ENCODE results near the gene NCMAP. TPM values are rescaled to one million over a fixed set of nuclear protein-coding genes. Genes with fewer than 3 reads are reported as not detected.
"Not testable (repeated sequence)": the region's sequence is repeated elsewhere in the genome, so short reads cannot be mapped to it uniquely, and the experiment has no call there.

Gene NCMAP
- total and polyA plus RNA-seq, 4 donors, result 0.25 to 0.81 (median 0.62) TPM; not detected in 1

DNA sequence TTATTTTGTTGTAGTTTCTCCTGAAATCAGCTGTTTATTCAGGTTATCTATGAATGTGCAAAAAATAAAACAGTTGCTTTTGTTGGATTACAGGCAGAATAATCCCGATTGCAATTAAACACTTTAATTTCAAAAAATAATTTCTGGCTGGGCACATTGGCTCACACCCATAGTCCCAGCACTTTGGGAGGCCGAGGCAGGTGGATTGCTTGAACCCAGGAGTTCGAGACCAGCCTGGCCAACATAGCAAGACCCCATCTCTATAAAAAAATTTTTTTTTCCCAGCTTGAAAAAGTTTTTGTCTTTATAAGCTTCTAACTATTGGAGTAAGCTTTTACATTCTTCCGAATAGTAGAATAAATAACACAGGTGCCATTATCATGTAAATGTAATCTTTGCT lies 38.0 kb upstream of the NCMAP start:
- Histone ChIP-seq H3K4me1 (ENCODE audit: control insufficient read depth in 1 of 2, insufficient read depth in 2 of 2, low read length in 2 of 2) (no peaks in the 10 kb centered on the region), H3K9me3 (ENCODE audit: control insufficient read depth, low read length) (no peaks in the 10 kb centered on the region), H3K27me3 (ENCODE audit: control insufficient read depth in 1 of 2, insufficient read depth in 2 of 2, low read length in 1 of 2) (no peaks in the 10 kb centered on the region), H3K27ac (ENCODE audit: low read depth in 1 of 2, low read length in 2 of 2) (no peak overlapping the region), H3K4me3 (ENCODE audit: low read length in 2 of 2) (no peak overlapping the region), H3K36me3 (ENCODE audit: control insufficient read depth in 1 of 2, insufficient read depth in 2 of 2, low read length in 1 of 2) (no peaks in the 10 kb centered on the region)
- ATAC-seq (ENCODE audit: low FRiP score), result no peak
- 77 to 80% methylated on average over 4 of the region's 4 CpGs for WGBS, 2 donors
- DNase-seq, result no peak
- intact Hi-C loops (cut with DNase I), result no loop called here

DNA sequence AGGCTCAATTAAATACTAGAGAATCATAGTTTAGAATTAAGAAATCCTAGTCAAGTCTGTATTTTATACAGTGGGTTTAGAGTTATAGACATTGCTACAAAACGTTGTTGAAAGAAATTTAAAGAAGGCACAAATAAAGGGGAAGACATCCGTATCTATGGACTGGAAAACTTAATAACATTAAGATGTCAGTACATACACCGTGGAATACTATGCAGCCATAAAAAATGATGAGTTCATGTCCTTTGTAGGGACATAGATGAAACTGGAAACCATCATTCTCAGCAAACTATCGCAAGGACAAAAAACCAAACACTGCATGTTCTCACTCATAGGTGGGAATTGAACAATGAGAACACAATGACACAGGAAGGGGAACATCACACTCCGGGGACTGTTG lies 35.6 kb upstream of the NCMAP start:
- H3K4me3 ChIP-seq (ENCODE audit: low read length in 2 of 2); H3K27ac ChIP-seq (ENCODE audit: low read depth in 1 of 2, low read length in 2 of 2); ATAC-seq (ENCODE audit: low FRiP score); DNase-seq; H3K9me3 ChIP-seq (ENCODE audit: control insufficient read depth, low read length); H3K4me1 ChIP-seq (ENCODE audit: control insufficient read depth in 1 of 2, insufficient read depth in 2 of 2, low read length in 2 of 2); H3K36me3 ChIP-seq (ENCODE audit: control insufficient read depth in 1 of 2, insufficient read depth in 2 of 2, low read length in 1 of 2); H3K27me3 ChIP-seq (ENCODE audit: control insufficient read depth in 1 of 2, insufficient read depth in 2 of 2, low read length in 1 of 2); intact Hi-C loops (cut with DNase I): not testable (repeated sequence)
- 96% methylated on average over 5 of the region's 5 CpGs for WGBS, 2 donors

DNA sequence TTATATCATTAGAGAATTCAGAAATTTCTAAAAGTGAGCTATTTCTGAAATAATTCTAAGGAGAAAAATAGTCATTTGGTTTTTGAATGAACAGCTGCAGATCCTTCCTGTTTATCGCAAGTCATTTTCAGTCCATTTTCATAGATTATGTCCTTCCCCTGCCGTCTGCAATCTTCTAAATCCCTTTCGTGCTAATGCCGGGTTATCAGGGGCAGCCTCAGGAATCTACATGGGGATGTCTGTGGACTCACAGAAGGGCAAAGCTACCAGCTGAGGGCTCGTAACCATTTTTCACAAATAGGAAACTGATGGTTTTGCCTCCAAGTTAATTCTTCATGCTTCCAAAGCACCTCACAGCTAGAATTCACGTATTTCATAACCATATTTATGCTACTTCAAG lies 30.3 kb upstream of the NCMAP start:
- intact Hi-C loops (cut with DNase I), result no loop called here
- H3K27me3 ChIP-seq (ENCODE audit: control insufficient read depth in 1 of 2, insufficient read depth in 2 of 2, low read length in 1 of 2), result no peaks in the 10 kb centered on the region
- H3K4me1 ChIP-seq (ENCODE audit: control insufficient read depth in 1 of 2, insufficient read depth in 2 of 2, low read length in 2 of 2), result no peaks in the 10 kb centered on the region
- no peak overlapping the region for H3K27ac ChIP-seq (ENCODE audit: low read depth in 1 of 2, low read length in 2 of 2)
- DNase-seq (no peak), ATAC-seq (ENCODE audit: low FRiP score) (no peak)
- no peaks in the 10 kb centered on the region for H3K9me3 ChIP-seq (ENCODE audit: control insufficient read depth, low read length)
- H3K36me3 ChIP-seq (ENCODE audit: control insufficient read depth in 1 of 2, insufficient read depth in 2 of 2, low read length in 1 of 2), result no peaks in the 10 kb centered on the region
- 88 to 90% methylated on average over 6 of the region's 6 CpGs for WGBS, 2 donors
- no peak overlapping the region for H3K4me3 ChIP-seq (ENCODE audit: low read length in 2 of 2)

DNA sequence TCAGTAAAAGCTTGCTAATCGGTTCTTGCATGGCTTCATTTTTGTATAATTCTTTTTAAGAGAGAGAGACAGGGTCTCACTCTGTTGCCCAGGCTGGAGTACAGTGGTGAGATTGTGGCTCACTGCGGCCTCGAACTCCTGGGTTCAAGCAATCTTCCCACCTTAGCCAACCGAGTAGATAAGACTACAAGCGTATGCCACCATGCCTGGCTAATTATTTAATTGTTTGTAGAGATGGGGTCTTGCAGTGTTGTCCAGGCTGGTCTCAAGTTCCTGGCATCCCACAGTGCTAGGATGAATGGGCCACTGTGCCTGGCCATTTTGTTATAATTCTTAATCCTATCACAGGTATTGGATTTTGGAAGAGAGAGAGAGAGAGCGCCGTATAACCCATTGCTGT lies 29.8 kb upstream of the NCMAP start:
- no peaks in the 10 kb centered on the region for H3K36me3 ChIP-seq (ENCODE audit: control insufficient read depth in 1 of 2, insufficient read depth in 2 of 2, low read length in 1 of 2)

DNA sequence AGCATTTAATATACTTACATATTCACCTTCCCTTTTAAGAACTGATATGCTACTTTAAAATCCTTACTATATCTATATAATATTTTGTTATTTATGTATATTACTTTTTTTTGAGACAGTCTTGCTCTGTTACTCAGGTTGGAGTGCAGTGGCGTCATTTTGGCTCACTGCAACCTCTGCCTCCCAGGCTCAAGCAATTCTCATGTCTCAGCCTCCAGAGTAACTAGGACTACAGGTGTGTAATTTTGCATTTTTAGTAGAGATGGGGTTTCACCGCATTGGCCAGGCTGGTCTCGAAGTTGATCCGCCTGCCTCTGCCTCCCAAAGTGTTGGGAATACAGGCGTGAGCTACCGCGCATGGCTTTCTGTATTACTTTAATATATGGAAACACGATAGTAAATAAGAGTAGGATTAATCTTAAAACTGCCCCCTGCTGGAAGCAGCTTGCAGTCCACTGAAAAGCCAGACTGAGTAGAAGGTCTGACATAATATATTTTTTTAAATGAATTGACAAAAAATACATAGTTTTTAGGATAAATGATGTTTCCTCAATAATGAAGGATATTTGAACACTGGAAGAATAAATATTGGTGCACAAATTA lies 28.8 kb upstream of the NCMAP start:
- Histone ChIP-seq H3K4me3 (ENCODE audit: low read length in 2 of 2) (no peak overlapping the region), H3K27me3 (ENCODE audit: control insufficient read depth in 1 of 2, insufficient read depth in 2 of 2, low read length in 1 of 2) (no peaks in the 10 kb centered on the region), H3K36me3 (ENCODE audit: control insufficient read depth in 1 of 2, insufficient read depth in 2 of 2, low read length in 1 of 2) (no peaks in the 10 kb centered on the region), H3K27ac (ENCODE audit: low read depth in 1 of 2, low read length in 2 of 2) (no peak overlapping the region), H3K4me1 (ENCODE audit: control insufficient read depth in 1 of 2, insufficient read depth in 2 of 2, low read length in 2 of 2) (no peaks in the 10 kb centered on the region), H3K9me3 (ENCODE audit: control insufficient read depth, low read length) (no peaks in the 10 kb centered on the region)
- no peak for ATAC-seq (ENCODE audit: low FRiP score)
- intact Hi-C loops (cut with DNase I), result no loop called here
- WGBS, 2 donors, result 85 to 89% methylated on average over 8 of the region's 8 CpGs
- DNase-seq, result no peak

More for the DNA sequence above, 29.8 kb upstream of the NCMAP start:
- no peak for DNase-seq
- Histone ChIP-seq H3K9me3 (ENCODE audit: control insufficient read depth, low read length) (no peaks in the 10 kb centered on the region), H3K4me3 (ENCODE audit: low read length in 2 of 2) (no peak overlapping the region), H3K27ac (ENCODE audit: low read depth in 1 of 2, low read length in 2 of 2) (no peak overlapping the region), H3K27me3 (ENCODE audit: control insufficient read depth in 1 of 2, insufficient read depth in 2 of 2, low read length in 1 of 2) (no peaks in the 10 kb centered on the region), H3K4me1 (ENCODE audit: control insufficient read depth in 1 of 2, insufficient read depth in 2 of 2, low read length in 2 of 2) (no peaks in the 10 kb centered on the region)
- intact Hi-C loops (cut with DNase I), result no loop called here
- WGBS, 2 donors, result 88 to 89% methylated on average over 7 of the region's 7 CpGs
- ATAC-seq (ENCODE audit: low FRiP score), result no peak

DNA sequence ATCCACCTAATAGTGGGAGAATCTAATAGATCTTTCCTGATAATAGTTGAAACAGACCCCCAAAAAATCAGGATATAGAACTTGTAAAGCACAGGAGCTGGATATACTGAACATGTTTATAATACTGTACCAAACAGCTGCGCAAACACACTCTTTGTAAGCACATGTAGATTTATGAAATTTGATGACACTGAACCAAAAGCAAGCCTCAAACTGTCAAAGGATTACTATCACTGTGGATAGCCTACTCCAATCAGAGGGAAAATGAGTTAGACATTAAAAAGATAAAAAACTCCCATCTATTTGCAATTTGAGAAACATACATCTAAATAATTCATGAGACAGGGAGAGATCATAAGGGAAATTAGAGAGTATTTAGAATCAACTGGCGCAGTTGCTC lies 27.1 kb upstream of the NCMAP start:
- ATAC-seq (ENCODE audit: low FRiP score), result no peak
- H3K9me3 ChIP-seq (ENCODE audit: control insufficient read depth, low read length), result no peaks in the 10 kb centered on the region
- intact Hi-C loops (cut with DNase I), result no loop called here
- no peaks in the 10 kb centered on the region for H3K36me3 ChIP-seq (ENCODE audit: control insufficient read depth in 1 of 2, insufficient read depth in 2 of 2, low read length in 1 of 2)
- H3K27ac ChIP-seq (ENCODE audit: low read depth in 1 of 2, low read length in 2 of 2), result no peak overlapping the region
- WGBS, 2 donors, result 95 to 97% methylated on average over 2 of the region's 2 CpGs
- no peak overlapping the region for H3K4me3 ChIP-seq (ENCODE audit: low read length in 2 of 2)
- no peak for DNase-seq
- no peaks in the 10 kb centered on the region for H3K4me1 ChIP-seq (ENCODE audit: control insufficient read depth in 1 of 2, insufficient read depth in 2 of 2, low read length in 2 of 2)
- no peaks in the 10 kb centered on the region for H3K27me3 ChIP-seq (ENCODE audit: control insufficient read depth in 1 of 2, insufficient read depth in 2 of 2, low read length in 1 of 2)

DNA sequence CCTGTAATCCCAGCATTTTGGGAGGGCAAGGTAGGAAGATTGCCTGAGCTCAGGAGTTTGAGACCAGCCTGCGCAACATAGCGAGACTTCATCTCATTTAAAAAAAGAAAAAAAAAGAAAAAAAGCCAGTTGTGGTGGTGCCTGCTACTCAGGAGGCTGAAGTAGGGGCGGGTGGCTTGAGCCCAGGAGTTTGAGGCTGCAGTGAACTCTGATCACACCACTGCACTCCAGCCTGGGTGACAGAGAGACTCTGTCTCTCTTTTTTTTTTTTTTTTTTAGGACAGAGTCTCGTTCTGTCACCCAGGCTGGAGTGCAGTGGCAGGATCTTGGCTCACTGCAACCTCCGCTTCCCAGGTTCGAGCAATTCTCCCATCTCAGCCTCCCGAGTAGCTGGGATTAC lies 26.6 kb upstream of the NCMAP start:
- WGBS, 2 donors, result 91 to 93% methylated on average over 7 of the region's 7 CpGs
- H3K27me3 ChIP-seq (ENCODE audit: control insufficient read depth in 1 of 2, insufficient read depth in 2 of 2, low read length in 1 of 2); intact Hi-C loops (cut with DNase I); ATAC-seq (ENCODE audit: low FRiP score); H3K4me3 ChIP-seq (ENCODE audit: low read length in 2 of 2); H3K4me1 ChIP-seq (ENCODE audit: control insufficient read depth in 1 of 2, insufficient read depth in 2 of 2, low read length in 2 of 2); DNase-seq; H3K36me3 ChIP-seq (ENCODE audit: control insufficient read depth in 1 of 2, insufficient read depth in 2 of 2, low read length in 1 of 2); H3K9me3 ChIP-seq (ENCODE audit: control insufficient read depth, low read length); H3K27ac ChIP-seq (ENCODE audit: low read depth in 1 of 2, low read length in 2 of 2): not testable (repeated sequence)

DNA sequence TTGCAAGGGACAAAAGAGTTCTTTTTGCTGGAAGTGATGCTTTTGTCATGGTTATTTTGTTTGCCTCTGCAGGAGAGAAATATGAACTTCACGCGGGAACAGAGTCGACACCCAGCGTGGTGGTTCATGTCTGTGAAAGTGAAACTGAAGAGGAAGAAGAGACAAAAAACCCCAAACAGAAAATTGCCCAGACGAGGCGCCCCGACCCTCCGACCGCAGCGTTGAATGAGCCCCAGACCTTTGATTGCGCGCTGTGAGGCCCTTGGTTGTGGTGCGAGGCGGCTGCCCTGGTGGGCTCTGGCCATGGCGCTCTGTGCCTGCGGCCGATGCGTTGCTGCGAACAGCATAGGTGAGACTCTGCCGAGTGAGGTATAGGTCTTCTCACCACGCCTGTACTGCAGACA lies 20.9 kb upstream of the NCMAP start:
- H3K36me3 ChIP-seq (ENCODE audit: control insufficient read depth in 1 of 2, insufficient read depth in 2 of 2, low read length in 1 of 2), result no peaks in the 10 kb centered on the region
- no peaks in the 10 kb centered on the region for H3K4me1 ChIP-seq (ENCODE audit: control insufficient read depth in 1 of 2, insufficient read depth in 2 of 2, low read length in 2 of 2)
- intact Hi-C loops (cut with DNase I), result no loop called here
- DNase-seq (no peak), ATAC-seq (ENCODE audit: low FRiP score) (peak; percentile 29)
- no peaks in the 10 kb centered on the region for H3K27me3 ChIP-seq (ENCODE audit: control insufficient read depth in 1 of 2, insufficient read depth in 2 of 2, low read length in 1 of 2)
- H3K4me3 ChIP-seq (ENCODE audit: low read length in 2 of 2), result no peak overlapping the region
- no peaks in the 10 kb centered on the region for H3K9me3 ChIP-seq (ENCODE audit: control insufficient read depth, low read length)
- no peak overlapping the region for H3K27ac ChIP-seq (ENCODE audit: low read depth in 1 of 2, low read length in 2 of 2)
- WGBS, 2 donors, result 79 to 86% methylated on average over 21 of the region's 21 CpGs

DNA sequence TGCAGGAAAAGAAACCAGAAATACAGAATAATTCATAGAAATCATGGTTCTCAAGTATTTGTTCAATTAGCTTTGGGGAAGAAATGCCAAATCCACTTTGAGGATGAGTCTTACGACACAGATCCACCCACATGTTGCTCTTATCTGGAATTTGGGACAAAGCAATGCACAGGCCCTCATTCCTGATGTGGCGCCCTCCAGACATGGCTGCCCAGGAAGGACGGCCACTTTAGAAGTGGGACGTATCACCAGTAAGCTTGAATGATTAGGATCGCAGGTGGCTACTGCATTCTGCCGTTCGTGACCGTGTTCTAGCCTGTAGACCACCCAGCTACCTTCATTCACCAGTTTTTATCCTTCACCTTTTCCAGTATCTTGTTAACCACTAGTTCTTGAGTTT lies 20.1 kb upstream of the NCMAP start:
- no peak overlapping the region for H3K27ac ChIP-seq (ENCODE audit: low read depth in 1 of 2, low read length in 2 of 2)
- no peaks in the 10 kb centered on the region for H3K27me3 ChIP-seq (ENCODE audit: control insufficient read depth in 1 of 2, insufficient read depth in 2 of 2, low read length in 1 of 2)
- no peaks in the 10 kb centered on the region for H3K36me3 ChIP-seq (ENCODE audit: control insufficient read depth in 1 of 2, insufficient read depth in 2 of 2, low read length in 1 of 2)
- no peak overlapping the region for H3K4me3 ChIP-seq (ENCODE audit: low read length in 2 of 2)
- no peaks in the 10 kb centered on the region for H3K4me1 ChIP-seq (ENCODE audit: control insufficient read depth in 1 of 2, insufficient read depth in 2 of 2, low read length in 2 of 2)
- H3K9me3 ChIP-seq (ENCODE audit: control insufficient read depth, low read length), result no peaks in the 10 kb centered on the region
- ATAC-seq (ENCODE audit: low FRiP score) (no peak), DNase-seq (no peak)
- intact Hi-C loops (cut with DNase I), result no loop called here
- WGBS, 2 donors, result 91% methylated on average over 8 of the region's 8 CpGs
